OCI-LY3 (cell line): ENCODE results near the gene POM121L2.

Source experiments
- EZH2phosphoT487 ChIP-seq: fragments of 200-600 bp; shearing (Covaris generic); IDR thresholded peaks from 2 replicates; pipeline ENCODE4 v1.6.1; 2018; ENCODE audit warnings: antibody characterized with exemption, mixed run types, low read depth
- TF ChIP-seq, protein P1 (sequence below): fragments of 200-600, 300-600 bp; sonication (generic); IDR thresholded peaks from 2 replicates; pipeline ENCODE4 v1.5.1; 2014; ENCODE audit warnings: antibody characterized with exemption, low read length, low read depth

GRCh38 chr6:27297857-27298730, 14.0 kb downstream of the POM121L2 start:
- TF ChIP-seq, protein P1, sequence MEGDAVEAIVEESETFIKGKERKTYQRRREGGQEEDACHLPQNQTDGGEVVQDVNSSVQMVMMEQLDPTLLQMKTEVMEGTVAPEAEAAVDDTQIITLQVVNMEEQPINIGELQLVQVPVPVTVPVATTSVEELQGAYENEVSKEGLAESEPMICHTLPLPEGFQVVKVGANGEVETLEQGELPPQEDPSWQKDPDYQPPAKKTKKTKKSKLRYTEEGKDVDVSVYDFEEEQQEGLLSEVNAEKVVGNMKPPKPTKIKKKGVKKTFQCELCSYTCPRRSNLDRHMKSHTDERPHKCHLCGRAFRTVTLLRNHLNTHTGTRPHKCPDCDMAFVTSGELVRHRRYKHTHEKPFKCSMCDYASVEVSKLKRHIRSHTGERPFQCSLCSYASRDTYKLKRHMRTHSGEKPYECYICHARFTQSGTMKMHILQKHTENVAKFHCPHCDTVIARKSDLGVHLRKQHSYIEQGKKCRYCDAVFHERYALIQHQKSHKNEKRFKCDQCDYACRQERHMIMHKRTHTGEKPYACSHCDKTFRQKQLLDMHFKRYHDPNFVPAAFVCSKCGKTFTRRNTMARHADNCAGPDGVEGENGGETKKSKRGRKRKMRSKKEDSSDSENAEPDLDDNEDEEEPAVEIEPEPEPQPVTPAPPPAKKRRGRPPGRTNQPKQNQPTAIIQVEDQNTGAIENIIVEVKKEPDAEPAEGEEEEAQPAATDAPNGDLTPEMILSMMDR = no peak
- TF ChIP-seq EZH2phosphoT487 = no peak
